HEK293T (cell line): Measurements from ENCODE around the gene ADCY9.

ENCODE experiments used
- ARNT ChIP-seq: fragments of 450-650 bp; IDR thresholded peaks from 2 replicates; pipeline ENCODE4 v1.6.1; 2017; ENCODE audit warnings: mild to moderate bottlenecking
- BHLHE40 ChIP-seq: fragments of 450-650 bp; IDR thresholded peaks from 2 replicates; pipeline ENCODE4 v1.6.1; 2016; ENCODE audit warnings: mild to moderate bottlenecking, moderate library complexity, borderline replicate concordance
- ELF4 ChIP-seq: fragments of 450-650 bp; IDR thresholded peaks from 2 replicates; pipeline ENCODE4 v1.6.1; 2017; ENCODE audit warnings: antibody characterized with exemption
- FOXK2 ChIP-seq: fragments of 450-650 bp; IDR thresholded peaks from 2 replicates; pipeline ENCODE4 v1.6.1; 2016; ENCODE audit warnings: mild to moderate bottlenecking
- FOXM1 ChIP-seq: fragments of 450-650 bp; IDR thresholded peaks from 2 replicates; pipeline ENCODE4 v1.6.1; 2017; ENCODE audit warnings: mild to moderate bottlenecking, borderline replicate concordance
- L3MBTL2 ChIP-seq: fragments of 450-650 bp; conservative IDR thresholded peaks from 2 replicates; pipeline ENCODE4 v1.6.1; 2016; ENCODE audit warnings: mild to moderate bottlenecking
- LEF1 ChIP-seq: fragments of 450-650 bp; IDR thresholded peaks from 2 replicates; pipeline ENCODE4 v1.6.1; 2017; ENCODE audit warnings: mild to moderate bottlenecking, borderline replicate concordance
- SUZ12 ChIP-seq: fragments of 450-650 bp; IDR thresholded peaks from 2 replicates; pipeline ENCODE4 v1.6.1; 2016; ENCODE audit warnings: mild to moderate bottlenecking
- TARDBP ChIP-seq: fragments of 450-650 bp; IDR thresholded peaks from 2 replicates; pipeline ENCODE4 v1.6.1; 2016
- ZNF384 ChIP-seq: fragments of 450-650 bp; IDR thresholded peaks from 2 replicates; pipeline ENCODE4 v1.6.1; 2016

DNA sequence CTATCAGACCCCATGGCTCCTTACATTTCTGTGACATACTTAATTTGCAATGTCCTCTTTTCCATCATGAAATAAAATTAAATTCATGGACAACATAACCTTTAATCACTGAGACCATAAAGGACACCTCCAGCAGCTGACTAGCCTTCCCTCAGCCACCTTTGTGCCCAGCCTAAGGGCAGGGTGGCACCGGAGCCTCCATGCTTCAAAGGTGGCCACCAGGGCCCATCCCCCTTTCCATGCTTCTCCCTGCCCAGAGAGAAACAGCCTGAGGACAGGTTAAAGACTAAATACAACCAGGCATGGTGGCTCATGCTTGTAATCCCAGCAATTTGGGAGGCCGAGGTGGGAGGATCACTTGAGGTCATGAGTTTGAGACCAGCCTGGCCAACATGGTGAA is 94.3 kb downstream of the ADCY9 start:
- no peak for TF ChIP-seq BHLHE40
- no peak for TF ChIP-seq TARDBP
- TF ChIP-seq ARNT: no peak
- no peak for TF ChIP-seq ZNF384
- TF ChIP-seq LEF1: no peak
- TF ChIP-seq ELF4: no peak
- TF ChIP-seq L3MBTL2: no peak
- TF ChIP-seq FOXM1: no peak
- TF ChIP-seq SUZ12: no peak
- no peak for TF ChIP-seq FOXK2
